Occipital lobe (tissue), 2 donors: ENCODE measurements around the gene P4HA3. TPM values are rescaled to one million over a fixed set of nuclear protein-coding genes. Genes with fewer than 3 reads are reported as not detected.
"Not testable (repeated sequence)": the region's sequence is repeated elsewhere in the genome, so short reads cannot be mapped to it uniquely, and the experiment has no call there.

ENCODE experiments used
- DNase-seq: peaks from one replicate; lab custom pipeline; 2025; lab: John Stamatoyannopoulos, UW
- total RNA-seq: library from RNA; depleted of rRNA; stranded (reverse); fragments of >200 nt; gene quantifications from one replicate; pipeline ENCODE4 v1.2.3, GENCODE V29; 2014

Gene P4HA3
- not detected for total RNA-seq

DNA sequence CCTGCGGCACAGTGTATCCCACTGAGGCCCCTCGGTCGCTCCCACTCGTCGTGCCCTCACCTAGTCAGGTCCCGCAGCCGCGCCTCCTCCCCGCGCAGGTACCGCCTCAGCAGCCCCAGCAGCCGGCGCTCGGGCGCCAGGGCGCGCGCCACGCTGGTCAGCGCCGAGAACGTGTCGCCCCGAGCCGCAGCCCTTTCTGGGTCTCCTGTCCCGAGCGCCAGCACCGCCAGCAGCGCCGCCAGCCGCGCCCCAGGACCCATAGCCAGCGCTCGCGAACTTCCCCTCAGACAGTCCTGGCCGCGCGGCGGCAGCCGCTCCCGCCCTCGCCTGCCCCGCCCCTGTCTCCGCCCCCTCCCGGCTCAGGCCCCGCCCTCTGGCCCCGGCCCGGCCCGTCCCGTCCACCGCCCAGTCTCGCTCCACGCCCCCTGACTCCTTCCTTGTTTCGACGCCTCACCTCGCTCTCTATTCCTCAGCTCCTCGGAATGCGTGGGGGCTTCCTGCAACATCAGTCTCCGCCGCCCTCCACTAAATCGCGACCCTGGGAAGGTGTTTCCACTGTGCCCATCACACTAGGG is at the start of gene P4HA3:
TSS of gene P4HA3 (minus strand) at position 289 of the 575 bp plus-strand sequence. CDS start at position 260, 29 bp downstream.
- no peak for DNase-seq

DNA sequence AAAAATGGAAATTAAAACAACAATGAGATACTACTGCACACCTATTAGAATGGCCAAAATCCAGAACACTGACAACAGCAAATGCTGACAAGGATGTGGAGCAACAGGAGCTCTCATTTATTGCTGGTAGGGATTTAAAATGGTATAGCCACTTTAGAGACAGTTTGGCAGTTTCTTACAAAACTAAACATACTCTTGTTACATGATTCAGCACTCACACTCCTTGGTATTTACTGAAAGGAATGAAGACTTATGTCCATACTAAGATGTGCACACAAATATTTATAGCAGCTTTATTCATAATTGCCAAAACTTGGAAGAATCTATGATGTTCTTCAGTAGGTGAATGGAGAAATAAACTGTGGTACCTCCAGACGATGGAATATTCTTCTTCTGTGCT is 46.0 kb upstream of the P4HA3 start:
- DNase-seq: no peak

DNA sequence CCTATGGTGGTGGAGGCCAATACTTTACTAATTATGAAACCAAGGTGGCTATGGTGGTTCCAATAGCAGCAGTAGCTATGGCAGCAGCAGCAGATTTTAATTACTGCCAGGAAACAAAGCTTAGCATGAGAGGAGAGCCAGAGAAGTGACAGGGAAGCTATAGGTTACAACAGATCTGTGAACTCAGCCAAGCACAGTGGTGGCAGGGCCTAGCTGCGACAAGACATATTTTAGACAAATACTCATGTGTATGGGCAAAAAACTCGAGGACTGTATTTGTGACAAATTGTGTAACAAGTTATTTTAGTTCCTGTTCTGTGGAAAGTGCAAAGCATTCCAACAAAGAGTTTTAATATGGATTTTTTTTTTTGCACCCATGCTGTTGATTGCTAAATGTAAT is 44.2 kb upstream of the P4HA3 start:
- no peak for DNase-seq

DNA sequence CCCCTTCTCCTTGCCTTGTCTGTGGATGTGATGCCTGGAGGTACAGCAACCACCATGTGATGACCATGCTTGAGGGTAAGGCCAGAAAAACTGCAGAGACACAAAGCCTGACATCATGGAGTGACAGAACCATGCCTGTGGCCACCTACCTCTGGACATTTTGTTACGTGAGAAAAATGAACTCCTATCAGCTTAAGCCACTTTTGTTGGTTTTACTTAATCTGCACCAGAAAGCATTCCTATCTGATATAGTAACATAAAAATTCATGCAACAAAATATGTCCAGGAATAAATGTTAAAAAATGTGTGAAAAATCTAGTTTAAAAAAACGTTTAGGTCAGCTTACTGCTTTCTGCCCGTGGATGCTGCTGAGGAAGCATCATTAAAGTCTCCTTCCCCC is 42.6 kb upstream of the P4HA3 start:
- no peak for DNase-seq

DNA sequence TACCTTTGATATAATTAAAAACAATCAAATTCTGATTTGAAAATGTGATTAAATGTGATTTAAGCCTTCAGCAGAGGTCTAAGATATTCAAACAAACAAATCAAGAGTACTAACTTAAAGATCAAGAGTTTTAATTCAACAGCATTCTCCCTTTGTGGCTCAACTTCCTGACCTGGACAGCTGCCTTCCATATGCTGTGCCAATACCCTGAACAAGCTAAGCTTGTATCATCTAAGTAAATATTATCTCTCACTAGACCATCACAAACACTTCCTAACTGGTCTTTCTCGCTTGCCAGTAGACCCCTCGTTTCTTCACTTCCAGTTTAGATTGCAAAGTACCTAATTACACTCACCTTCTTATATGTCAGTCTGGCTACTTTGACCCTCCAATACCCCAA is 35.9 kb upstream of the P4HA3 start:
- DNase-seq: no peak

DNA sequence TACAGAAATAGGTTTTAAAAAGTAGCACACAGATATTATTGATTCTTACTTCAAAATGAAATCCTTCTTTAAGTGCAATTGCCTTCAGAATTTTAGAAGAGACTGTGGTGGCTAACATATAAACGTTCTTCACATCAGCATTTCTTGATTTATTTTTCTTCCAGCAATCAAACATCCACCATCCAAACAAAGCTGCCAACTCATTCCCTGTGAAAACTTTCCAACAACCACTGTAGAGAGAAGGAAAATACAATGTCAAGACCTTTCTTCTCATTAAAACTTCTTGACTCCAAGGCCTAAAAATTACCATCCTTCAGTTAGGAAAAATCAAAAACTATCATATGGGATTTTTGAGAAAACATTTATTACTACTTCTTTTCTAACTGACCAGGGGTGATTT is 34.0 kb upstream of the P4HA3 start:
- no peak for DNase-seq

DNA sequence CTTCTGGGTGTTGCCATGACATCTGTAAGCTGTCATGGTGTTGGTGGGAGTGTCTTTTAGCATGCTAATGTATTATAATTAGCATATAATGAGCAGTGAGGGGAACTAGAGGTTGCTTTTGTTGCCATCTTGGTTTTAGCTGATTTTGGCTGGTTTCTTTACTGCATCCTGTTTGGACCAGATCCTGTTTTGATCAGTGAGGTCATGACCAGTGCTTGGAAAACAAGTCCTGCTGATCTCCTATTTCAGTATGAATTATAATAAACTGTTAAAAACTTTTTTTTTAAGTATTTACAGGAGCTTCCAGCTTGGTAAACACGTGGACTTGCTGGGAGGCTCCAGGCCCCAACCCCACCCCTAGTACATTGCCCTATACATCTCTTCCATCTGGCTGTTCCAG is 30.5 kb upstream of the P4HA3 start:
- DNase-seq: no peak

DNA sequence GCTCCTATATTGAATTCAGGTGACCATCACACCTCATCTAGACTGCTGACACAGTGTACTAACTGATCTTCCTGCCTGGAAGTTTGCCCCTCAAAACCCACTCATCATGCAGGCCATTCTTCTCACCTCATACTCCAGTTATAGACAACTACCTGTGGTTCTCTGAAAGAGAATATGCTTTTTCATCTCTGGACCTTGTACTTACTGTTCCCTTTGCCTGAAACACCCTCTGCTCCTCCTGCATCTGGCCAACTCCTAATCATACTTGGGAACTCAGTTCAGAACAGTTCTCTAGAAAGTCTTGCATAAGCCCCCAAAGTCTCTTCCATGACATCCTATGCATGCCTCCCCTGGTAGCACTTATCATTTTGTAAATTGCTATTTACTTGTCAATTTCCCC is 28.2 kb upstream of the P4HA3 start:
- DNase-seq: no peak

DNA sequence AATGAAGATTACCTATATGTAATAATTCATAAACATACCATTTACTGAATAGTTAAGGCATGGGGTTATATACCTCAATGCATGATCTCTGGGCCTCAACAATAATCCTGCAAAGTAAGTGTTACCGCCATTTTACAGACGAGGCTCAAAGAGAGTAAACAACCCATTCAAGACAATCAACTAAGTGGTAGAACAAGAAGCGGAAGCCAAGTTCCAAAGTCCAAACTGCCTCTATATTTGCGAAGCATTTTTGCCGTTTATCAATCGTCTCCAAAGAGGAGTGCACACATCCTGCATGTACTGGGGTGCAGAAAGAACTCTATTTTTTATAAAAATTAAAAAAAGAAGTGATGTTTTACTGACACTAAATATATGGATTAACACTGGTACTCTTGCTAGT is 27.5 kb upstream of the P4HA3 start:
- DNase-seq: no peak

DNA sequence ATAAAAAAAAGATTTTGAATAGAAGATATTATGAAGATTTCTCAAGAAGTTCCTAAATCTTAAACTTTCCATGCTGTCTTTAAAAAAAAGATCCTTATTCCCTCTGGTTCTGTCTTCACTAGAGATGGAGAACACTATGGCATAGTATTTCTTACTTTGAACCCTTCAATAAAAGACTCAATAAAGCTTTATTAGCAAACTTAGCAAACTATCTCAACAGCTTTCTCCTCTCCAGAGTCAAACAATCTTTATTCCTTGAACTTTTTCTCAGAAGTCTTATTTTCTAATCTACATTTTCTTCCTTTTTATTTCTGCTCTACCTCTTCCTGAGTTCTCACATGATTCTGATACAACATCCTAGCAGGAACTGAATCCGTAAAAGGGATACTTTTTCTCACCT is 21.8 kb upstream of the P4HA3 start:
- no peak for DNase-seq

DNA sequence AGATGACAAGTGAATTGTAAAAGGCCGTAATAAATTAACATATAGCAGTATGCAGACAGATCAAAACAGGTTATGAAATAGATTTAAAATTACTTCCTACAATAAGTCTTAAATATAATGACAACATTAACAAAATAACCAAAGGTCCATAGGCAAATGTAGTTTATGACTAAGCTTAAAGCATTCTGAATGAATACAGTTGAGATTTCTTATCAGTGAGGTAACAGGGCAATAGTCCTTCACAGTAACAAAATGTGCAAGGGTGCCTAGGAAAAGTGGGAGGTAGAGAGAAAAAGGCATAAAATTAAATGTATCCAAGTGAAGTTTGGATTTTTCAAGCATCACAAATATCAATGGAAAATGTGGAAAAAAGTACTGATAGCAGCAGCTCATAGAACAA is 20.9 kb upstream of the P4HA3 start:
- no peak for DNase-seq

DNA sequence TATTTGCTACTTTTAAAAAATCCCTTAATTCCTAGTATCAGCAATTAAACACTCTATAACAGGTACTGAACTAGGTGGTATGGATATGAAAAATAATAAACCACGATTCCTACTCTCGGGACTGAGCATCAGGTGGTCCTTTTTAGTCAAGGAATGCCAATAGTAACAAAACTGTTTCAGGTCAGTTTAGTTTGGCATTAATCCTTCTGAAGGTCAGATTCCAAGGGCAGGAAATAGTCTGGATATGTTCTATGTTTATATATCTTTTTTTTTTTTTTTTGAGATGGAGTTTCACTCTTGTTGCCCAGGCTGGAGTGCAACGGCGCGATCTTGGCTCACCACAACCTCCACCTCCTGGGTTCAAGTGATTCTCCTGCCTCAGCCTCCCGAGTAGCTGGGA is 19.6 kb upstream of the P4HA3 start:
- not testable (repeated sequence) for DNase-seq

DNA sequence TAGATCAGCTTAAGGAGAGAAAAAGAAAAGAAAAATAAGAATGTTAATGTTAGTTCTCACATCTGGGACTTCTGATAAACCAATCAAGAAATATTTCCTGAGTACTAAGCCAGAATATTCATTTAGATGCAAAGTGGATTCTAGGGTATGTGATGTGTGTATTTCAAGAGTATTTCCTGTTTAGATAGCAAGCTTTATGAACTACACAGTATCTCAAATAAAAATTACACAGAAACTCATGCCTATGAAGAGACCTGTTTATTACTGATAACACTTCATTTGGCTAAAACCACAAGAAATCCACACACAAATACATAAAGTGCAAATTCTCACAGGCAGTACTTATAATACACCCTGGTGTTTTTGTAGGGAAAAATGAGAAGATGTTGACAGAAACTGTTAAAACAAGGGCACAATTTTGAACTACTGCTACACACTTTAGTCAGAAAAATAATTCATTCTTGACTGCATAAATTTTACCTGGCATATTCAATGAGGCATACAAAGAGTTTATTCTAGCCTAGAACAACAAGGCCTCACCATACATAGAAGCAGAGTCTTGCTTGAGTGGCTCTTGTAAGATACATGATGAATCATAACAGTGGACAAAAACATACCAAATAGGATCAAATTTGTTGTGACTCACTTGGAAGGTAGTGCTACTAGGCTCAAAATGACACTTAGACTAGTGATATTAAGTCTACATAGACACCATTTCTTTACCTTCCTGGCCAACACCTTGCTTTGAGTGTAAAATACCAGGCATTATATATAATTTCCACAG is 18.8 kb upstream of the P4HA3 start:
- no peak for DNase-seq

DNA sequence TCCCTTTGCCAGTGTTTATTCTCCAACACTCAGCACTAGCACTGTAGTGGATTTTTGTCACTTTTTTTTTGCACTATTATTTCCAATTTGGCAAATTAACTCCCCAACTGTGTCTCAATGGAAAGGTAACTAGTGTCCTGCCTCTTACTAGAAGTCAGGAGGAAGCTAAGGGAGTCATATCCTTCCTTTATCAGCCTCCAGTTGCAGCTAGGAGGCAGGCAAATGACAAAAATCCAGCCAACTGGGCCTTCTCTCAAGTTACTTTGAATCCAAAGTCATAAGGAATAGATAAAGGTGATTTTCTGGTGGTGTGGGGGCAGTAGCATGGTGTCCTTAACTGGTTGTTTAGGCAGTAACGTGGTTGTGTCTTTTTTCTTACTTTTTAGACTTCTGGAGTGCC is 15.6 kb upstream of the P4HA3 start:
- no peak for DNase-seq

DNA sequence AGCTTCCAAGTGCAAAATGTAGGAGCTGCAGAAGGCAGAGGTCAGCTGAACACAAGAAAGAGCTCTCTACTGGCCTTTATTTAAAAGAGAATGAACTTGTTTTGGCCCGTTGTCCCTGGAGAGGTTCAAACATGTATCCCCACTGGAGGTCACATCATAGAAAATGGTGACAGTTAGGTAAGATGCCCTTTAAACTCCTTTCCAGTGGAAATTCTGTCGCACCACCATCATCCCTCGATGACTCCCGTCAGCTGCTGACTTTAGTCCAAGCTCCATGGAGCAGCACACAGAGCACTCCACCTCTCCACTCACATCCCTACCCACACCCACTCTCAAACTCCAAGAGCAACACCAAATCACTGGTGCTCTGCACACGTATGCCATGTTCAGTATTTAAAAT is 15.2 kb upstream of the P4HA3 start:
- DNase-seq: no peak

DNA sequence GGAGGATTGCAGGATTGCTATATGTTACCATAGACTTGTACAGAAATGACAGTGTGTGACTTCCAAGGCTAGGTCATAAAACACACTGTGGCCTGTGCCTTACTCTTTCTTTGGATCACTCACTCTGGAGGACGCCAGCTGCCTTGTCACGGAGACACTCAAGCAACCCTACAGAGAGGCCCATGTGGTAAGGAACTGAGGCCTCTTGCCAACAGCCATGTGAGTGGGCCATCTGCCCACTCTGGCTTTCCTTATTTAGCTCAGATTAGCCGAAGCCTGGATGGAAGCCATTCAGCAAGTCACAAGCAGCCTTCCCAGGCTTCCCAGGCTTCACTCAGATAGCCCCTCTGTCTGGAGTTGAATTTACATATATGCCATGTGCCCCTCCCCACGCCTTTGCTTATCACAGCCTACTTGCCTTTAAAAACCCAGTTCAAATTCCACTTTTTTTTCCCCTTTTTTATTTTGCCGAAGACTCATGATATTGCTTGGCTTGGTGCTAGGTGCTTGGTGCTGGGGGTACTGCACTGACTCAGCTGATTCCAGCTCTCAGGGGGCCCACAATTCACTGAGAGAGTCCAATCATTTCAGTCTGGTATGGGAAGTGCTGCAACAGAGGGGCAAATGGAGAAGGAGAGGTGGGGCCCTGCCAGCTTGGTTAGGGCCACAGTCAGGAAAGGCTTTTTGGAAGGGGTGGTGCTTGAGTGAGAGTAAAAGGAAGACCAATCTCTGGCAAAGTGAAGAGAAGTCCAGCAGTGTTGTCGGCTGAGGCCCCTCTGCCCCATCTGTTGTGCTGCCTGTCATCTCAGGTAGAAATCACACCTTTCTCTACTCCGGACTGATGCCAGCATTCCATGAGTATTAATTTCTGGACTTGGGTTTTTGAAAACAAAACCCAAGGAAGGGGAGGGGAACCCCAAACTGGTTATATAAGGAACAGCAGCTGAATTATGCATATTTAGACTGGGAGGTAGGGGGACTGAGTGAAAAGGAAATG is 14.5 kb upstream of the P4HA3 start:
- DNase-seq: peak; percentile 80

DNA sequence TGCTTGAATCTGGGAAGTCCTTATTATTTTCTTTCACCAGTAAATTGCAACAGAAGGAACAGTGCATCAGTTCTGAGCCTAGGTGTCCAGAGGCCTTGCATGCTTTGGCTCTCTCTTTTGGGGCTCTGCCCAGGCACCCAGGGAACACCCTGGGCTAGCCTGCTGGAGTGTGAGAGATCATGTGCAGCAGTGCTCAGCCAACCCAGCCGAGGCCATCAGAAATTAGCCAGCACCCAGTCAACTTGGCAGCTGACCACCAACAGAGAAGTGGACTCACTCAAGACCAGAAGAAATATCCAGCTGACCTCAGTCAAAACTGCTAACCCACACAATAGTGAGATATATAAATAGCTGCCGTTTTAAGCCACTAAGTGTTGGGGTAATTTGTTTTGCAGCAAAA is 11.2 kb upstream of the P4HA3 start:
- no peak for DNase-seq

DNA sequence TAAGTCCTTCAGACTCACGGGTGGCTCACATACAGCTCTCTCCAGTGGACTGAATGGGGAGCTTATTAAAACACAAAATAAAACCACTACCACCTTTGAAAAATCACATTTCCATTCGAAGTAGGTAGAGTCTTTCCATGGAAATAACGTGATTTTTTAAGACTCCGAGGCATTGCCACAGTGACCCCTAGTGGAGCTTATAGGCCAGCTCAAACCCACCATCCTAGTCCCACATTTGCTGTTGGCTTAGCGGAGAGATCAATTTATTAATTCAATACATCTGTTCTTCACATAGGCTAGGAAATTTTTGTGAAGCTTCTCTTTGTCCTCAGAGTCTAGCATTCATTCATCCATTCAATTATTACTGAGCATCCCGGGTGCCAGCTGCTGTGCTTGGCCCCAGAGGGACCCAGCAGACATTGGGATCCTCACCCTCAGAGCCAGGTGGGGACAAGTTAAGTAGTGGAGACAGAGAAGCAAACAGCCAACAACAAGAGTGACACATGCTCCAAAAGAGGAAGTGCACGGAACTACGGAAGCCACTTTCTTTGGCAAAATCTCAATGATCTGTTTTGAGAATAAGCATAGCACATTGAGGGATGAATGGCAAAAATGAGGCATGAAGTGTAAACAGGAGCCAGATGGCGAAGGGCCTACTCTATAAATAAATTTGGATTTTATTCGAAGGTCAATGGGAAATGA is 10.2 kb upstream of the P4HA3 start:
- DNase-seq: no peak

DNA sequence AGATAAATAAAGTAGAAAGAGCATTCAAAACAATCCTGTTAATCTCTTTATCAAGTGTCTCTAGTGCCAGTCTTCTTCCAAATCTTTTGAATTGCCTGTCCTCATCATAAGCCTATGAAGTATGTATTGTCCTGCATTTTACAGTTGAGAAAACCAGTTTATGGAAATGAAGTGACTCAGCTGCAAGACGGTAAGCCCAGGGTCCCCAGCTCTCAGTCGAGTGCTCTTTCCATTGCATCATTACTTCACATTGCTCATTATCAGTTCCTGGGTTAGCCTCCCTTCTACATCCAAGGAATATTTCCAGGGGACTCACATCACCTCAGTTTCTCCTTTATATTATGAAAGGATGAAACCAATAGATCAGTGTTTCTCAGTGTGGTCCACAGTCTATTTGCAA is 9.1 kb upstream of the P4HA3 start:
- DNase-seq: no peak

DNA sequence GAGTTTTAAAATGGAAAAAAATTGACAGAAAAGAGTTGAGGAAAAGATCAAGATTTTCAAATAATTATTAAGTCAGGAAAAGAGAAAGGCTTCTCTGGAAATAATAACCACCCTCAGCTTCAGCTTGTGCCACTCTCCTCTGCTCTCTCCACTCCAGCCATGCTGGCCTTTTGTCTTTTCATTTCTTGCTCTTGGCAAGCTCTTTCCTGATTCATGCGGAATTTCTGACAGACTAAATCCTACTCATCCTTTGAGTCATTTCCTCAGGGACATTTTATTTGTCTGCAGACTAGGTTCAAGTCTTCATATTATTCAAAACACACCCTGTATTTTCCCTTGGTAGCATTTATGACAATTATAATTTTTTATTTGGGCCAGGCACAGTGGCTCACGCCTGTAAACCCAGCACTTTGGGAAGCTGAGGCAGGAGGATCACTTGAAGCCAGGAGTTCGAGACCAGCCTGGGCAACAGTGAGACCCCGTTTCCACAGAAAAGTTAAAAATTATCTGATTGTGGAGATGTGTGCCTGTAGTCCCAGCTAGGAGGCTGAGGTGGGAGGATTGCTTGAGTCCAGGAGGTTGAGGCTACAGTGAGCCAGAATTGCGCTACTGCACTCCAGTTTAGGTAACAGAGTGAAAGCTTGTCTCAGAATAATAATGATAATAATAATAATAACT is 7.8 kb upstream of the P4HA3 start:
- DNase-seq: no peak
